Endothelial cell of umbilical vein (primary cell): ENCODE data around the gene KCNE2. TPM values are rescaled to one million over a fixed set of nuclear protein-coding genes. Genes with fewer than 3 reads are reported as not detected.

Experiments
- BruUV-seq: library from RNA; stranded (reverse); fragments of 400-500 nt; replicated peaks from 2 replicates; lab custom pipeline; 2021; lab: Mats Ljungman, UMichigan
- CTCF ChIA-PET: fragments of 300-600, 350-600 bp; sonication (Branson Sonifier 250); formaldehyde crosslinking; loops from one replicate; lab custom pipeline; 2021; ENCODE audit warnings: antibody characterized with exemption, inconsistent platforms; lab: Charles Lee
- POLR2A ChIA-PET: fragments of 300-600, 350-600 bp; sonication (Branson Sonifier 250); formaldehyde crosslinking; loops from one replicate; lab custom pipeline; 2021; ENCODE audit warnings: antibody characterized with exemption, inconsistent platforms; lab: Charles Lee
- DNase-seq: peaks from one replicate; pipeline ENCODE4 v3.0.0-alpha.2; 2011; ENCODE audit warnings: low read depth, low spot score
- FAIRE-seq: peaks from 2 replicates; lab custom pipeline; 2011; peaks lifted over from hg19 to GRCh38; lab: Jason Lieb, UNC
- H2AFZ ChIP-seq: 2 replicates; pipeline ENCODE4 v1.6.0; 2012; ENCODE audit warnings: low read depth, low read length, control low read depth, inconsistent platforms
- H3K27ac ChIP-seq: 2 replicates; pipeline ENCODE4 v1.5.1; 2011; ENCODE audit warnings: low read depth, mild to moderate bottlenecking, control low read depth, low read length, moderate library complexity; ENCODE audit not compliant: insufficient read depth
- H3K27me3 ChIP-seq, 2 experiments: 2 replicates each; pipeline versions ENCODE4 v1.6.0 to v1.6.1; 2011; ENCODE audit warnings: low read length in 2 of 2, mixed read lengths in 1 of 2; ENCODE audit not compliant: control insufficient read depth in 2 of 2, insufficient read depth in 2 of 2
- H3K36me3 ChIP-seq, 2 experiments: 2 replicates in 1 of 2; 3 replicates in 1 of 2; pipeline ENCODE4 v1.5.1; 2011; ENCODE audit warnings: low read length in 2 of 2, mild to moderate bottlenecking in 1 of 2, moderate library complexity in 1 of 2; ENCODE audit not compliant: control insufficient read depth in 2 of 2, insufficient read depth in 2 of 2; ENCODE audit errors: extremely low read depth in 1 of 2
- H3K4me1 ChIP-seq: 3 replicates; pipeline ENCODE4 v1.5.1; 2011; ENCODE audit warnings: mild to moderate bottlenecking, low read length; ENCODE audit not compliant: control insufficient read depth, insufficient read depth; ENCODE audit errors: extremely low read depth
- H3K4me2 ChIP-seq: 2 replicates; pipeline ENCODE4 v1.6.1; 2011; ENCODE audit warnings: low read length, control low read depth, mixed read lengths; ENCODE audit not compliant: insufficient read depth
- H3K4me3 ChIP-seq, 3 experiments: fragments of 200-600 bp in 1 of 3; sonication (generic), shearing (Covaris generic) in 1 of 3; replicated peaks in 1 of 3; 2 replicates each; pipeline ENCODE4 v1.5.1; 2011 to 2016; ENCODE audit warnings: control low read depth in 3 of 3, low read length in 3 of 3, mild to moderate bottlenecking in 2 of 3, inconsistent platforms in 1 of 3, low read depth in 1 of 3, moderate library complexity in 1 of 3; ENCODE audit not compliant: insufficient read depth in 1 of 3
- H3K79me2 ChIP-seq: 2 replicates; pipeline ENCODE4 v1.6.0; 2012; ENCODE audit warnings: low read length, inconsistent platforms; ENCODE audit not compliant: control insufficient read depth, insufficient read depth
- H3K9ac ChIP-seq: replicated peaks from 2 replicates; pipeline ENCODE3; 2011; ENCODE audit warnings: low read length, control low read depth; ENCODE audit not compliant: insufficient read depth; ENCODE audit errors: extremely low read depth
- H3K9me1 ChIP-seq: replicated peaks from 3 replicates; pipeline ENCODE4 v1.6.0; 2011; ENCODE audit warnings: mild to moderate bottlenecking, low read length; ENCODE audit not compliant: control insufficient read depth, insufficient read depth; ENCODE audit errors: extremely low read depth
- H3K9me3 ChIP-seq: replicated peaks from 2 replicates; pipeline ENCODE4 v1.5.1; 2012; ENCODE audit warnings: low read length, inconsistent platforms; ENCODE audit not compliant: control insufficient read depth, insufficient read depth
- H4K20me1 ChIP-seq: replicated peaks from 2 replicates; pipeline ENCODE3; 2011; ENCODE audit warnings: mild to moderate bottlenecking, low read length; ENCODE audit not compliant: control insufficient read depth, insufficient read depth; ENCODE audit errors: extremely low read depth
- CTCF ChIP-seq, 2 donors: IDR thresholded peaks; 1 replicate in 1 of 2; 2 replicates in 1 of 2; pipeline ENCODE4 v1.5.1; 2011; ENCODE audit warnings: low read length in 2 of 2, mild to moderate bottlenecking in 2 of 2, moderate library complexity in 2 of 2, control low read depth in 1 of 2, inconsistent platforms in 1 of 2, low read depth in 1 of 2; ENCODE audit not compliant: insufficient read depth in 1 of 2; ENCODE audit errors: extremely low read depth in 1 of 2
- EZH2 ChIP-seq: IDR thresholded peaks from 2 replicates; pipeline ENCODE4 v1.6.1; 2012; ENCODE audit warnings: borderline replicate concordance, low read depth, mild to moderate bottlenecking, moderate library complexity, low read length, inconsistent platforms; ENCODE audit not compliant: severe bottlenecking
- FOS ChIP-seq: IDR thresholded peaks from 2 replicates; pipeline ENCODE4 v1.6.1; 2011; ENCODE audit warnings: mild to moderate bottlenecking, low read length, moderate library complexity, borderline replicate concordance; ENCODE audit not compliant: insufficient read depth
- GATA2 ChIP-seq: IDR thresholded peaks from 2 replicates; pipeline ENCODE4 v1.7.0; 2011; ENCODE audit warnings: low read depth, mild to moderate bottlenecking, moderate library complexity, mixed read lengths, low read length; ENCODE audit not compliant: insufficient read length, insufficient read depth
- JUN ChIP-seq: IDR thresholded peaks from 2 replicates; pipeline ENCODE4 v1.6.1; 2011; ENCODE audit warnings: borderline replicate concordance, low read depth; ENCODE audit not compliant: insufficient read length, insufficient read depth
- MAX ChIP-seq: IDR thresholded peaks from 2 replicates; pipeline ENCODE4 v1.6.1; 2011; ENCODE audit not compliant: insufficient read depth, insufficient read length
- MYC ChIP-seq: IDR thresholded peaks from one replicate; pipeline ENCODE4 v1.6.1; 2011; ENCODE audit warnings: mild to moderate bottlenecking, low read depth, low read length
- POLR2A ChIP-seq: IDR thresholded peaks from 2 replicates; pipeline ENCODE4 v1.6.1; 2012; ENCODE audit warnings: low read depth, mild to moderate bottlenecking, control low read depth, low read length
- POLR2AphosphoS5 ChIP-seq: IDR thresholded peaks from 2 replicates; pipeline ENCODE4 v1.6.1; 2012; ENCODE audit warnings: low read depth, mild to moderate bottlenecking, control low read depth, low read length, moderate library complexity; ENCODE audit not compliant: insufficient read depth
- dilution Hi-C: fragments of 300-500 bp; cut with MboI; formaldehyde crosslinking; loops from one replicate; pipeline ENCODE4 v1.15.0; 2019; ENCODE audit warnings: low sequenced_read_pairs; ENCODE audit not compliant: extremely low pct_ligation_motif_present
- intact Hi-C: fragments of 100-400 bp; cut with micrococcal nuclease; formaldehyde crosslinking; loops from one replicate; pipeline ENCODE4 v1.10.0; 2022
- polyA plus RNA-seq, 4 experiments: library from polyadenylated mRNA; depleted of rRNA in 3 of 4; stranded (reverse) in 3 of 4; unstranded in 1 of 4; fragments of >200 nt; gene quantifications; 2 replicates each; pipeline versions ENCODE4 v1.2.1 to v1.2.3, GENCODE V29; 2011 to 2012; ENCODE audit warnings: missing spikeins in 1 of 4
- total RNA-seq: library from RNA; stranded (reverse); gene quantifications from 2 replicates; pipeline ENCODE4 v1.2.3, GENCODE V29; 2021

KCNE2 gene
- total and polyA plus RNA-seq, 2 donors (not counting 3 experiments of a cell fraction or from before 2014, with no cell fraction given) = not detected

GRCh38 chr21:34343347-34343746 lies 20.5 kb upstream of the KCNE2 start:
- CTCF ChIA-PET = interaction anchor here (1.6 to 22.9 kb wide), 3 partner anchors 12 to 422 kb away, joined by 5 to 867 read pairs (median 8); no protein-coding TSS in a partner anchor
- FAIRE-seq = no peak
- no TSS peak for BruUV-seq

More at GRCh38 chr21:34343347-34343746, 20.5 kb upstream of the KCNE2 start:
- no peaks in the 10 kb centered on the region for H4K20me1 ChIP-seq
- no peak for DNase-seq
- H3K9me1 ChIP-seq = no peaks in the 10 kb centered on the region
- H3K27me3 ChIP-seq = peaks cover 6 to 9% of the 10 kb centered on the region in 2 experiments
- no peak overlapping the region for H3K9ac ChIP-seq
- H3K4me3 ChIP-seq = no peak overlapping the region
- intact Hi-C loops (no loop called here), dilution Hi-C loops (no loop called here)
- H3K27ac ChIP-seq = no peak overlapping the region
- no peaks in the 10 kb centered on the region for H3K36me3 ChIP-seq
- no peaks in the 10 kb centered on the region for H3K4me1 ChIP-seq
- H3K4me2 ChIP-seq = no peak overlapping the region
- H3K79me2 ChIP-seq = no peaks in the 10 kb centered on the region
- no peaks in the 10 kb centered on the region for H3K9me3 ChIP-seq
- no peak overlapping the region for H2AFZ ChIP-seq
- TF ChIP-seq POLR2AphosphoS5 (no peak), JUN (no peak), EZH2 (no peak), FOS (no peak), POLR2A (no peak), MAX (no peak), MYC (no peak), CTCF (IDR thresholded peaks at IDR 0.05; ENCODE audit: extremely low read depth in 1 of 2, insufficient read depth in 1 of 2, low read depth in 1 of 2, low read length in 2 of 2) (no peak), GATA2 (no peak)
- POLR2A ChIA-PET = no interaction called here
